ENCODE results near the gene CPSF4. TPM values are rescaled to one million over a fixed set of nuclear protein-coding genes. Genes with fewer than 3 reads are reported as not detected.

Gene CPSF4
- total and polyA plus RNA-seq, 8 donors: 25.9 to 43.3 (median 33.0) TPM

DNA sequence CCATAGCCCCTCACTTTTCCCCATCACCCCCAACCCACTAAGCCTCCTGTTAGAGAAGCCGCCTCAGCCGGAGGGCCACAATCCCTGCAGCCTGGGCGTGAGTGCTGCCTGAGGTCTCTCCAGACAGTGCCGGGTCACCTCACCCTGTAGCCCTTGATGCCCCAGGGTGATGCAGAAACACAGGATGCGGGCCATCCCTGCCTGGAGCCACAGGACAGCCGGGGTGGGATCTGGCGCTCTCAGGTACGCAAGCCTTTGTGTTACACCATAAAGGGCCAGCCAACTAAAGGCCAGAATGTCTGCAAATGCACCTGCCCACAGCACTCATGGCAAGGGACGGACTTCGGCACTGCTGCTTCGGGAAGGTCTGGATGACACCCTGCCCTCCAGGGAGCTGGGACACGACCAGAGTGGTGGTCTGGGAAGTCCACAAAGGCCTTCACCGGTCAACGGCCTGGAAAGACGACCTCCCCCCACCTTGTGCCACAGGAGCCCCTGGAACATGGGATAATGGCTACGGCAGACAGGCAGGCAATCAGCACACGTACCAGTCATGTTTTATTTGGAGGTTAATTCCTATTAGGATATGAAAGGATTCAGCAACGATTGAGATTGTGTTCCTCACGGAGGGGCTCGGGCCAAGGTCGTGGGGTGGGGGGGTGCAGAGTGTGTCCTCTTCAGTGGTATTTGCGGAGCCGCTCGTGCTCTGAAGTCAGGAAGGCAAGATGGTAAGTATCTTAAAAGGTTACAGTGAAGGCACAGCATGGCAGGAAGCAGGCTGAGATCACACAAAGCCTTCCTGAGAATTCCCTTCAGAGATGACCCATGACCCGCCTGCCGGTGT lies 19.1 kb downstream of the CPSF4 start:
- H3K4me3 ChIP-seq: no peak overlapping the region
- ATAC-seq (no peak), DNase-seq (peak in 1 of 4 donors; percentile 61)
- H3K27me3 ChIP-seq: no peaks in the 10 kb centered on the region
- peaks cover 0 to 27% of the 10 kb centered on the region in 2 donors for H3K4me1 ChIP-seq
- peaks cover 0 to 96% of the 10 kb centered on the region in 2 donors for H3K36me3 ChIP-seq
- H3K9me3 ChIP-seq: no peaks in the 10 kb centered on the region
- intact Hi-C loops (cut with DNase I): no loop called here
- no peak overlapping the region for H3K27ac ChIP-seq
- TF ChIP-seq, protein P1, sequence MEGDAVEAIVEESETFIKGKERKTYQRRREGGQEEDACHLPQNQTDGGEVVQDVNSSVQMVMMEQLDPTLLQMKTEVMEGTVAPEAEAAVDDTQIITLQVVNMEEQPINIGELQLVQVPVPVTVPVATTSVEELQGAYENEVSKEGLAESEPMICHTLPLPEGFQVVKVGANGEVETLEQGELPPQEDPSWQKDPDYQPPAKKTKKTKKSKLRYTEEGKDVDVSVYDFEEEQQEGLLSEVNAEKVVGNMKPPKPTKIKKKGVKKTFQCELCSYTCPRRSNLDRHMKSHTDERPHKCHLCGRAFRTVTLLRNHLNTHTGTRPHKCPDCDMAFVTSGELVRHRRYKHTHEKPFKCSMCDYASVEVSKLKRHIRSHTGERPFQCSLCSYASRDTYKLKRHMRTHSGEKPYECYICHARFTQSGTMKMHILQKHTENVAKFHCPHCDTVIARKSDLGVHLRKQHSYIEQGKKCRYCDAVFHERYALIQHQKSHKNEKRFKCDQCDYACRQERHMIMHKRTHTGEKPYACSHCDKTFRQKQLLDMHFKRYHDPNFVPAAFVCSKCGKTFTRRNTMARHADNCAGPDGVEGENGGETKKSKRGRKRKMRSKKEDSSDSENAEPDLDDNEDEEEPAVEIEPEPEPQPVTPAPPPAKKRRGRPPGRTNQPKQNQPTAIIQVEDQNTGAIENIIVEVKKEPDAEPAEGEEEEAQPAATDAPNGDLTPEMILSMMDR (IDR thresholded peaks at IDR 0.05): no peak

DNA sequence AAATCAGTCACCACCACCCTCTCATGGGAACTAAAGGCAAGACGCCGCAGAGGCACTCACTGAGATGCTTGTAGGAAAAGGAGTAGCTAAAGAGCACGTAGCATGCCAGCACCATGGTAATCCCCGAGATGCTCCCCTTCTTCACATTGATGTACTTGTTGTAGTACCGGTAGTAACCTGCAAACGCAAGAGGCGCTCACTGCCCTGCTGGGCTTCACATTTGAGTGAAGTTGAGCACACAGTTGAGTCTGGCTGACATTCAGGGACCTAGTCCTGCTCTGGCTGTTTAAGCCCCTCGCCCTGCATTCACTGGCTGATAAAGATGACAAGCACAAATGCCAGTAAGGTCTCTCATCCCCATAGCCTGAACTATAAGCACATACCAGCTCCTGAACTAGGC lies 20.3 kb downstream of the CPSF4 start:
- Histone ChIP-seq H3K27me3 (no peaks in the 10 kb centered on the region), H3K36me3 (peaks cover 0 to 94% of the 10 kb centered on the region in 2 donors), H3K9me3 (no peaks in the 10 kb centered on the region), H3K4me1 (peaks cover 0 to 39% of the 10 kb centered on the region in 2 donors), H3K27ac (no peak overlapping the region), H3K4me3 (no peak overlapping the region)
- ATAC-seq: no peak
- peak in 1 of 4 donors; percentile 41 for DNase-seq
- TF ChIP-seq, protein P1 (IDR thresholded peaks at IDR 0.05): peak in 1 of 2 donors; percentile 32
- intact Hi-C loops (cut with DNase I): no loop called here

DNA sequence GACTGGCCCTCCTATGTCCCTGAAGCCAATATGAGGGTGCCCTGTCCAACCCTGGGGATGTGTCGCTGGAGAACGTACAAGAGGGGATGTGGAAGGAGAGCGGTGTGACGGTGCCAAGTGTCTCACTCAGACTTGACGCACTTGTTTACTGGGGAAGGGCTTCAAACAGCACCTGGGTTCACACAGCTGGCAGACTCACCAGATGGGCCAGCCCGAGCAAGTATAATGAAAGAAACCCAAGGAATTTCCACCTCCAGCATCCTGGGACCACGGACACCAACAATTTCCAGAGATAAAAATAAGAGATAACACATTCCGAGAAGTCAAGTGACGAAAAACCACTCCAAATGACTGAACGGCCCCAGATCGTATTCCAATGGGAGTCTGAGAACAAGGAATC lies 21.9 kb downstream of the CPSF4 start:
- TF ChIP-seq, protein P1 (IDR thresholded peaks at IDR 0.05): no peak
- H3K9me3 ChIP-seq: no peaks in the 10 kb centered on the region
- peaks cover 9 to 52% of the 10 kb centered on the region in 2 donors for H3K4me1 ChIP-seq
- no peak overlapping the region for H3K27ac ChIP-seq
- peaks cover 0 to 81% of the 10 kb centered on the region in 2 donors for H3K36me3 ChIP-seq
- ATAC-seq (no peak), DNase-seq (peak in 1 of 4 donors; percentile 6)
- intact Hi-C loops (cut with DNase I): no loop called here
- no peaks in the 10 kb centered on the region for H3K27me3 ChIP-seq
- H3K4me3 ChIP-seq: no peak overlapping the region

DNA sequence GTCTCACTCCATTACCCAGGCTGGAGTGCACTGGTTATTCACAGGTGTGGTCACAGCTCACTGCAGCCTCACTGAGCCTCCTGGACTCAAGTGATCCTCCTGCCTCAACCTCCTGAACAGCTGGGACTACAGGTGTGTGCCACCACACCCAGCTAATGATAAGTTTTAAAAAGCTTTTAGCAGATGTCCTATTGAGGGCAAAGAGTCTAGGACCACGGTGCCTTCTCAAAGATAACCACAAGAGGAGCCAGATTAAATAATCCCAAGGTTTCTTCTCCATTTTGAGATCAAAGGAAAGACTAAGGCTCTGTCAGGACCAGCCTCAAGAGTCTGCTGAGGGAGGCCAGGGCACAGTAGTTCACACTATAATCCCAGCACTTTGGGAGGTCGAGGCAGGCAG lies 22.5 kb downstream of the CPSF4 start:
- ATAC-seq (no peak), DNase-seq (no peak)

DNA sequence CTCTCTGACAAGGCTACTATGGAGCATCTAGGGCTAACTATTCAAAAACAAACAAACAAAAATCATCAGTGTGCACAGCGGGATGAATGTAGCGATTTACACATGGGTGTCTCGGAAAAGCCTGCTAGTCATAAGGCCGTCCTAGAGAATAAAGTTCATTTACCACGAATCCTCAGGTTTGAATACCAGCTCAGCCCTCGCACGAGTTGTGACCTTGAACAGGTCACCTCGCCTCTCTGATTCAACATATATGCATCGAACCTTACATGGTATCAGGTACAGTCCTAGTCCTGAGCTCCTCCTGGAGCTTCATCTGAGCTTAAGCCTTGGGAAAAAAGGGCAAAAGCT lies 26.7 kb downstream of the CPSF4 start:
- intact Hi-C loops (cut with DNase I): no loop called here
- Histone ChIP-seq H3K4me1 (peaks cover 9 to 55% of the 10 kb centered on the region in 2 donors), H3K27ac (peak overlapping the region; percentile 80 to 91), H3K27me3 (no peaks in the 10 kb centered on the region), H3K9me3 (no peaks in the 10 kb centered on the region), H3K36me3 (peaks cover 0 to 34% of the 10 kb centered on the region in 2 donors), H3K4me3 (peak overlapping the region; percentile 85 to 96)
- TF ChIP-seq, protein P1 (IDR thresholded peaks at IDR 0.05): no peak
- no peak for DNase-seq
- peak; percentile 5 for ATAC-seq

More for the DNA sequence above, 22.5 kb downstream of the CPSF4 start:
- no peak overlapping the region for H3K27ac ChIP-seq
- H3K9me3 ChIP-seq: no peaks in the 10 kb centered on the region
- intact Hi-C loops (cut with DNase I): no loop called here
- no peak overlapping the region for H3K4me3 ChIP-seq
- no peaks in the 10 kb centered on the region for H3K27me3 ChIP-seq
- TF ChIP-seq, protein P1 (IDR thresholded peaks at IDR 0.05): no peak
- peaks cover 0 to 75% of the 10 kb centered on the region in 2 donors for H3K36me3 ChIP-seq
- peaks cover 9 to 53% of the 10 kb centered on the region in 2 donors for H3K4me1 ChIP-seq
